Suprapubic skin (tissue), 4 donors: ENCODE measurements around the gene RPL27. TPM values are rescaled to one million over a fixed set of nuclear protein-coding genes. Genes with fewer than 3 reads are reported as not detected.
"Not testable (repeated sequence)": the region's sequence is repeated elsewhere in the genome, so short reads cannot be mapped to it uniquely, and the experiment has no call there.

Experiments used
- DNase-seq, 2 donors: peaks; one replicate each; pipeline ENCODE4 v3.0.0-alpha.2; 2019; ENCODE audit warnings: low spot score in 2 of 2
- H3K27ac ChIP-seq: fragments of 200-600 bp; sonication (generic); one replicate; pipeline ENCODE4 v1.5.1; 2019
- H3K27me3 ChIP-seq: fragments of 200-600 bp; sonication (generic); one replicate; pipeline ENCODE4 v1.5.1; 2019
- H3K36me3 ChIP-seq: fragments of 200-600 bp; sonication (generic); one replicate; pipeline ENCODE4 v1.5.1; 2019
- H3K4me1 ChIP-seq: fragments of 200-600 bp; sonication (generic); one replicate; pipeline ENCODE4 v1.5.1; 2019
- H3K4me3 ChIP-seq: fragments of 200-600 bp; sonication (generic); one replicate; pipeline ENCODE4 v1.5.1; 2019; ENCODE audit warnings: mild to moderate bottlenecking
- H3K9me3 ChIP-seq: fragments of 200-600 bp; sonication (generic); one replicate; pipeline ENCODE4 v1.5.1; 2019
- CTCF ChIP-seq, 2 donors: fragments of 200-600 bp in 1 of 2; fragments of 450-650 bp in 1 of 2; sonication (generic) in 1 of 2; IDR thresholded peaks; one replicate each; pipeline ENCODE4 v1.5.1; 2016 to 2019; ENCODE audit warnings: antibody characterized with exemption in 2 of 2, mild to moderate bottlenecking in 1 of 2, moderate library complexity in 1 of 2
- EP300 ChIP-seq: sonication (generic); formaldehyde crosslinking; IDR thresholded peaks from one replicate; pipeline ENCODE4 v1.6.1; 2017; ENCODE audit warnings: antibody characterized with exemption
- POLR2A ChIP-seq, 2 donors: fragments of 450-650 bp; IDR thresholded peaks; one replicate each; pipeline ENCODE4 v1.6.1; 2017; ENCODE audit warnings: antibody characterized with exemption in 2 of 2, mild to moderate bottlenecking in 2 of 2, moderate library complexity in 2 of 2
- POLR2AphosphoS5 ChIP-seq, 3 donors: sonication (generic); formaldehyde crosslinking; IDR thresholded peaks; one replicate each; pipeline ENCODE4 v1.6.1; 2017; ENCODE audit warnings: antibody characterized with exemption in 3 of 3
- WGBS: methylation state at CpG from one replicate; pipeline ENCODE4 v1.1.5; 2018; 5-methylcytosine and 5-hydroxymethylcytosine counted together
- total RNA-seq, 4 donors: library from RNA; depleted of rRNA; stranded (reverse); fragments of >200 nt; gene quantifications; one replicate each; pipeline ENCODE4 v1.1.0, GENCODE V29; 2016

RPL27 gene
- total RNA-seq, 4 donors from 2014 or later: 968 to 1,986 (median 1,251) TPM

GRCh38 chr17:42967925-42968324, 30.3 kb upstream of the RPL27 start:
- no peak overlapping the region for H3K4me3 ChIP-seq
- H3K4me1 ChIP-seq: peaks cover 14% of the 10 kb centered on the region
- H3K9me3 ChIP-seq: no peaks in the 10 kb centered on the region
- H3K36me3 ChIP-seq: no peaks in the 10 kb centered on the region
- WGBS: 85% methylated on average over 1 of the region's 1 CpG
- no peak for TF ChIP-seq CTCF (IDR thresholded peaks at IDR 0.05)
- no peak for TF ChIP-seq EP300
- no peak for TF ChIP-seq POLR2AphosphoS5 (IDR thresholded peaks at IDR 0.05)
- no peak for TF ChIP-seq POLR2A (IDR thresholded peaks at IDR 0.05)
- no peak overlapping the region for H3K27ac ChIP-seq
- H3K27me3 ChIP-seq: no peaks in the 10 kb centered on the region
- no peak for DNase-seq

DNA sequence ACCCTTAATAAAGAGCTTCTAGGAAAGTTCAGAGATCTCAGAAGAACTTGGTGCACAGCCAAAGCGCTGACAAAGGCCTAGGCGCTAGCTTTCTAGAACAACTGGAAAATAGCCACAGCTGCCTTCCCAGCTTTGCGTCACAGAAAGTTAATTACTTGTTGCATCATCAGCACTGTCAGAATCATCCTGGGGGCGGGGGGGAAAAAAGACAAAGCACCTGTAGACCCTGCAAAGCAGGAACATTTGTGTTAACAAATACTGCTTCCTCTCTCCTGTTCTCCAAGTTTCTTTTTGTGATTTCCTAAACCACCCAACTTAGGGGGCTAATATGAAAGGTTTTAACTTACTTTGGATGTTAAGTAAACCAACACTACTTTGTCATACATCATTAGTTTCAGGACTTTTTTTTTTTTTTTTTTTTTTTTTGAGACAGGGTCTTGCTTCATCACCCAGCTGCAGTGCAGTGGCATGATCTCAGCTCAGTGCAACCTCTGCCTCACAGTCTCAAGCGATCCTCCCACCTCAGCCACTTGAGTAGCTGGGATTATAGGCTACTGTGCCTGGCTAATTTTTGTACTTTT, 29.1 kb upstream of the RPL27 start:
- Histone ChIP-seq H3K27me3 (no peaks in the 10 kb centered on the region), H3K4me1 (peaks cover 5% of the 10 kb centered on the region), H3K9me3 (no peaks in the 10 kb centered on the region), H3K4me3 (no peak overlapping the region), H3K36me3 (no peaks in the 10 kb centered on the region), H3K27ac (no peak overlapping the region)
- 38% methylated on average over 5 of the region's 5 CpGs for WGBS
- no peak for DNase-seq
- TF ChIP-seq POLR2AphosphoS5 (IDR thresholded peaks at IDR 0.05): no peak
- no peak for TF ChIP-seq CTCF (IDR thresholded peaks at IDR 0.05)
- TF ChIP-seq EP300: no peak

GRCh38 chr17:42971589-42971988, 26.6 kb upstream of the RPL27 start:
- Histone ChIP-seq H3K27ac (no peak overlapping the region), H3K4me3 (no peak overlapping the region), H3K27me3 (no peaks in the 10 kb centered on the region), H3K4me1 (no peaks in the 10 kb centered on the region), H3K9me3 (no peaks in the 10 kb centered on the region), H3K36me3 (no peaks in the 10 kb centered on the region)
- TF ChIP-seq CTCF (IDR thresholded peaks at IDR 0.05): no peak
- TF ChIP-seq EP300: no peak
- TF ChIP-seq POLR2AphosphoS5 (IDR thresholded peaks at IDR 0.05): no peak
- no peak for TF ChIP-seq POLR2A (IDR thresholded peaks at IDR 0.05)
- WGBS: 90% methylated on average over 5 of the region's 5 CpGs
- DNase-seq: no peak

DNA sequence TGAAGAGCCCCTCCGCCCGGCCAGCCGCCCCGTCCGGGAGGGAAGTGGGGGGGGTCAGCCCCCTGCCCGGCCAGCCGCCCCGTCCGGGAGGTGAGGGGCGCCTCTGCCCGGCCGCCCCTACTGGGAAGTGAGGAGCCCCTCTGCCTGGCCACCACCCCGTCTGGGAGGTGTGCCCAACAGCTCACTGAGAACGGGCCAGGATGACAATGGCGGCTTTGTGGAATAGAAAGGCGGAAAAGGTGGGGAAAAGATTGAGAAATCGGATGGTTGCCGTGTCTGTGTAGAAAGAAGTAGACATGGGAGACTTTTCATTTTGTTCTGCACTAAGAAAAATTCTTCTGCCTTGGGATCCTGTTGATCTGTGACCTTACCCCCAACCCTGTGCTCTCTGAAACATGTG, 24.9 kb upstream of the RPL27 start:
- H3K27ac ChIP-seq, H3K4me1 ChIP-seq, H3K27me3 ChIP-seq, H3K4me3 ChIP-seq, DNase-seq, H3K9me3 ChIP-seq, H3K36me3 ChIP-seq: not testable (repeated sequence)
- 38% methylated on average over 5 of the region's 18 CpGs for WGBS

- TF ChIP-seq CTCF (IDR thresholded peaks at IDR 0.05) (no peak), EP300 (no peak), POLR2A (IDR thresholded peaks at IDR 0.05) (no peak), POLR2AphosphoS5 (IDR thresholded peaks at IDR 0.05) (no peak)
- WGBS: 45% methylated on average over 2 of the region's 2 CpGs
- Histone ChIP-seq H3K36me3 (no peaks in the 10 kb centered on the region), H3K27ac (no peak overlapping the region), H3K4me1 (peaks cover 6% of the 10 kb centered on the region), H3K4me3 (no peak overlapping the region), H3K9me3 (no peaks in the 10 kb centered on the region), H3K27me3 (no peaks in the 10 kb centered on the region)
- DNase-seq: no peak
These were observed 23.0 kb upstream of the RPL27 start for GRCh38 chr17:42975265-42975664.

GRCh38 chr17:42975701-42976100, 22.5 kb upstream of the RPL27 start:
- H3K27ac ChIP-seq, H3K27me3 ChIP-seq, H3K9me3 ChIP-seq, DNase-seq, H3K4me3 ChIP-seq, H3K4me1 ChIP-seq, H3K36me3 ChIP-seq: not testable (repeated sequence)
- 88% methylated on average over 16 of the region's 16 CpGs for WGBS
